Stimulated activated CD8-positive, alpha-beta memory T cell treated with anti-CD3 and anti-CD28 coated beads, Interleukin-7, amount 100 ng/mL, for 24 hours (primary cell): Measurements from ENCODE around the gene COX20.

Experiments
- DNase-seq: peaks from one replicate; pipeline ENCODE4 v3.0.0-alpha.2; 2020; ENCODE audit warnings: low read depth

The COX20 gene

GRCh38 chr1:244874974-244875579, 39.6 kb downstream of the COX20 start:
- DNase-seq, result no peak

- no peak for DNase-seq
Observed at GRCh38 chr1:244876228-244876910, 40.9 kb downstream of the COX20 start.

GRCh38 chr1:244878681-244879080, 43.2 kb downstream of the COX20 start:
- DNase-seq, result no peak

- no peak for DNase-seq
Observed at GRCh38 chr1:244881552-244882280, 46.3 kb downstream of the COX20 start.

GRCh38 chr1:244887281-244887680, 51.8 kb downstream of the COX20 start:
- no peak for DNase-seq

- no peak for DNase-seq
Observed at GRCh38 chr1:244893836-244894235, 58.4 kb downstream of the COX20 start.
